ENCODE measurements around the gene SERGEF.
A peak's percentile ranks its signal among the peaks of the same experiment; 100 is the strongest.

Gene SERGEF

GRCh38 chr11:18012122-18012905, 533 bp downstream of the SERGEF start:
- H3K9me2 ChIP-seq (replicated peaks; ENCODE audit: insufficient read depth, low read length), result no peaks in the 10 kb centered on the region
- TF ChIP-seq CTCF (IDR thresholded peaks at IDR 0.05; ENCODE audit: low read length) (no peak), EZH2 (optimal IDR thresholded peaks at IDR 0.05; ENCODE audit: low read depth, low read length) (no peak), EZH2phosphoT487 (IDR thresholded peaks at IDR 0.05; ENCODE audit: low read length) (no peak)
- H3K9me3 ChIP-seq (replicated peaks; ENCODE audit: insufficient read depth, low read length), result no peaks in the 10 kb centered on the region
- H3K4me3 ChIP-seq (ENCODE audit: low read length), result peak overlapping the region; percentile 83
- H3K36me3 ChIP-seq (replicated peaks; ENCODE audit: insufficient read depth, low read length), result no peaks in the 10 kb centered on the region
- H3K9ac ChIP-seq (ENCODE audit: low read length), result peak overlapping the region; percentile 67; the same call in 1 of the 2 replicates
- H3K27me3 ChIP-seq (replicated peaks; ENCODE audit: insufficient read depth, low read length), result no peaks in the 10 kb centered on the region
- H4K20me1 ChIP-seq (ENCODE audit: insufficient read depth, low read length), result no peaks in the 10 kb centered on the region
- DNase-seq, result no peak
- peaks cover 5% of the 10 kb centered on the region for H3K4me1 ChIP-seq (ENCODE audit: low read length)
- H3F3A ChIP-seq (ENCODE audit: insufficient read depth, low read length), result 0 out of 2 replicates have a peak, but pooled peaks cover 4% of the 10 kb centered on the region
- no peak overlapping the region for H3K27ac ChIP-seq (ENCODE audit: low read length)
- peaks cover 10% of the 10 kb centered on the region; the same call in 1 of the 2 replicates for H3K79me2 ChIP-seq (ENCODE audit: low read length)
- peak overlapping the region; percentile 73 for H2AFZ ChIP-seq (ENCODE audit: low read length)
- peak overlapping the region; percentile 80 for H3K4me2 ChIP-seq (ENCODE audit: low read depth, low read length)

GRCh38 chr11:18011633-18012032, 1.2 kb downstream of the SERGEF start:
- no peak overlapping the region for H3K9ac ChIP-seq (ENCODE audit: low read length)
- 0 out of 2 replicates have a peak, but pooled peaks cover 4% of the 10 kb centered on the region for H3F3A ChIP-seq (ENCODE audit: insufficient read depth, low read length)
- TF ChIP-seq EZH2phosphoT487 (IDR thresholded peaks at IDR 0.05; ENCODE audit: low read length), result no peak
- TF ChIP-seq CTCF (IDR thresholded peaks at IDR 0.05; ENCODE audit: low read length), result no peak
- no peak for TF ChIP-seq EZH2 (optimal IDR thresholded peaks at IDR 0.05; ENCODE audit: low read depth, low read length)
- peaks cover 10% of the 10 kb centered on the region; the same call in 1 of the 2 replicates for H3K79me2 ChIP-seq (ENCODE audit: low read length)
- no peaks in the 10 kb centered on the region for H3K36me3 ChIP-seq (replicated peaks; ENCODE audit: insufficient read depth, low read length)
- H3K4me1 ChIP-seq (ENCODE audit: low read length), result peaks cover 5% of the 10 kb centered on the region
- no peak overlapping the region for H3K27ac ChIP-seq (ENCODE audit: low read length)
- DNase-seq, result no peak
- H4K20me1 ChIP-seq (ENCODE audit: insufficient read depth, low read length), result no peaks in the 10 kb centered on the region
- no peaks in the 10 kb centered on the region for H3K27me3 ChIP-seq (replicated peaks; ENCODE audit: insufficient read depth, low read length)
- H3K4me2 ChIP-seq (ENCODE audit: low read depth, low read length), result peak overlapping the region; percentile 80; the same call in 1 of the 2 replicates
- H3K9me3 ChIP-seq (replicated peaks; ENCODE audit: insufficient read depth, low read length), result no peaks in the 10 kb centered on the region
- no peak overlapping the region for H3K4me3 ChIP-seq (ENCODE audit: low read length)
- no peak overlapping the region for H2AFZ ChIP-seq (ENCODE audit: low read length)
- no peaks in the 10 kb centered on the region for H3K9me2 ChIP-seq (replicated peaks; ENCODE audit: insufficient read depth, low read length)

- TF ChIP-seq EZH2 (optimal IDR thresholded peaks at IDR 0.05; ENCODE audit: low read depth, low read length) (no peak), EZH2phosphoT487 (IDR thresholded peaks at IDR 0.05; ENCODE audit: low read length) (no peak), CTCF (IDR thresholded peaks at IDR 0.05; ENCODE audit: low read length) (no peak)
- Histone ChIP-seq H3K9ac (ENCODE audit: low read length) (no peak overlapping the region), H3K4me1 (ENCODE audit: low read length) (peaks cover 5% of the 10 kb centered on the region), H3K9me3 (replicated peaks; ENCODE audit: insufficient read depth, low read length) (no peaks in the 10 kb centered on the region), H3K36me3 (replicated peaks; ENCODE audit: insufficient read depth, low read length) (no peaks in the 10 kb centered on the region), H3K4me3 (ENCODE audit: low read length) (no peak overlapping the region), H4K20me1 (ENCODE audit: insufficient read depth, low read length) (no peaks in the 10 kb centered on the region), H3F3A (ENCODE audit: insufficient read depth, low read length) (0 out of 2 replicates have a peak, but pooled peaks cover 4% of the 10 kb centered on the region), H3K27ac (ENCODE audit: low read length) (no peak overlapping the region), H2AFZ (ENCODE audit: low read length) (no peak overlapping the region), H3K27me3 (replicated peaks; ENCODE audit: insufficient read depth, low read length) (no peaks in the 10 kb centered on the region), H3K9me2 (replicated peaks; ENCODE audit: insufficient read depth, low read length) (no peaks in the 10 kb centered on the region), H3K79me2 (ENCODE audit: low read length) (peaks cover 10% of the 10 kb centered on the region; the same call in 1 of the 2 replicates), H3K4me2 (ENCODE audit: low read depth, low read length) (no peak overlapping the region)
- DNase-seq, result no peak
Measured at GRCh38 chr11:18010977-18011586, 1.8 kb downstream of the SERGEF start.
